Hepatocyte (in vitro differentiated cells): ENCODE measurements around the gene UMAD1.

Experiments used
- EZH2 ChIP-seq: fragments of 200-600 bp; sonication (generic); IDR thresholded peaks from 2 replicates; pipeline ENCODE4 v1.6.1; 2016; ENCODE audit warnings: antibody characterized with exemption, mild to moderate bottlenecking, borderline replicate concordance
- TF ChIP-seq, protein P1 (sequence below): fragments of 200-600 bp; sonication (generic); IDR thresholded peaks from 2 replicates; pipeline ENCODE4 v1.5.1; 2016; ENCODE audit warnings: antibody characterized with exemption, mild to moderate bottlenecking; ENCODE audit not compliant: poor library complexity

DNA sequence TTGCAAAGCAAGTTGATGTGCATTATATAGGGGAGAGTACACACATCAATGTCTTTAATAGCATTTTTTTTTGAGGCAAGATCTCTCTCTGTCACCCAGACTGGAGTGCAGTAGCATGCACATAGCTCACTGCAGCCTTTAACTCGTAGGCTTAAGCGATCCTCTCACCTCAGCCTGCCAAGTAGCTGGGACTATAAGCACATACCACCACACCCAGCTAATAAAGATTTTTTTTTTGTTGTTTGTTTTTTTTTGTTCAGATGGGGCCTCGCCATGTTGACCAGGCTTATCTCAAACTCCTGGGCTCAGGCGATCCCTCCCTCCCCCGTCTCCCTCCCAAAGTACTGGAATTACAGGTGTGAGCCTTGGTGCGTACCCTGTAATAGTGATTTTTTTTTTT lies 1.5 kb downstream of the UMAD1 start:
- TF ChIP-seq, protein P1, sequence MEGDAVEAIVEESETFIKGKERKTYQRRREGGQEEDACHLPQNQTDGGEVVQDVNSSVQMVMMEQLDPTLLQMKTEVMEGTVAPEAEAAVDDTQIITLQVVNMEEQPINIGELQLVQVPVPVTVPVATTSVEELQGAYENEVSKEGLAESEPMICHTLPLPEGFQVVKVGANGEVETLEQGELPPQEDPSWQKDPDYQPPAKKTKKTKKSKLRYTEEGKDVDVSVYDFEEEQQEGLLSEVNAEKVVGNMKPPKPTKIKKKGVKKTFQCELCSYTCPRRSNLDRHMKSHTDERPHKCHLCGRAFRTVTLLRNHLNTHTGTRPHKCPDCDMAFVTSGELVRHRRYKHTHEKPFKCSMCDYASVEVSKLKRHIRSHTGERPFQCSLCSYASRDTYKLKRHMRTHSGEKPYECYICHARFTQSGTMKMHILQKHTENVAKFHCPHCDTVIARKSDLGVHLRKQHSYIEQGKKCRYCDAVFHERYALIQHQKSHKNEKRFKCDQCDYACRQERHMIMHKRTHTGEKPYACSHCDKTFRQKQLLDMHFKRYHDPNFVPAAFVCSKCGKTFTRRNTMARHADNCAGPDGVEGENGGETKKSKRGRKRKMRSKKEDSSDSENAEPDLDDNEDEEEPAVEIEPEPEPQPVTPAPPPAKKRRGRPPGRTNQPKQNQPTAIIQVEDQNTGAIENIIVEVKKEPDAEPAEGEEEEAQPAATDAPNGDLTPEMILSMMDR = no peak
- TF ChIP-seq EZH2 = no peak
